H1 (cell line): Measurements from ENCODE around the gene AMBP. TPM values are rescaled to one million over a fixed set of nuclear protein-coding genes. Genes with fewer than 3 reads are reported as not detected.

Experiments
- CTCF ChIA-PET: fragments of 300-600 bp; sonication (Branson Sonifier 250); formaldehyde crosslinking; loops from one replicate; lab custom pipeline; 2021; ENCODE audit not compliant: partially characterized antibody; lab: Charles Lee
- POLR2A ChIA-PET: fragments of 300-600 bp; sonication (Branson Sonifier 250); formaldehyde crosslinking; loops from one replicate; lab custom pipeline; 2021; ENCODE audit warnings: inconsistent platforms; ENCODE audit not compliant: partially characterized antibody; lab: Charles Lee
- DNase-seq, 2 experiments: peaks; one replicate each; pipeline versions ENCODE4 v3.0.0 to v3.0.0-alpha.2; 2010 to 2022; ENCODE audit warnings: low spot score in 2 of 2, low read depth in 1 of 2, mixed read lengths in 1 of 2
- FAIRE-seq: peaks from 2 replicates; lab custom pipeline; 2011; peaks lifted over from hg19 to GRCh38; lab: Jason Lieb, UNC
- H2AFZ ChIP-seq: 2 replicates; pipeline ENCODE4 v1.8.1; 2012; ENCODE audit warnings: low read length, inconsistent platforms
- H2AK5ac ChIP-seq: 2 replicates; pipeline ENCODE4 v1.6.1; 2013; ENCODE audit warnings: low read depth, low read length
- H2BK120ac ChIP-seq: replicated peaks from 2 replicates; pipeline ENCODE3; 2013; ENCODE audit warnings: low read depth, low read length, inconsistent platforms
- H2BK12ac ChIP-seq: 2 replicates; pipeline ENCODE4 v1.6.1; 2013; ENCODE audit warnings: low read depth, low read length
- H2BK15ac ChIP-seq: 2 replicates; pipeline ENCODE4 v1.6.1; 2013; ENCODE audit warnings: low read length
- H2BK20ac ChIP-seq: 2 replicates; pipeline ENCODE4 v1.6.1; 2013; ENCODE audit warnings: low read length
- H2BK5ac ChIP-seq: 2 replicates; pipeline ENCODE4 v1.6.1; 2013; ENCODE audit warnings: low read depth, low read length
- H3K14ac ChIP-seq: 2 replicates; pipeline ENCODE4 v1.6.1; 2013; ENCODE audit warnings: inconsistent platforms; ENCODE audit not compliant: insufficient read length
- H3K18ac ChIP-seq: 2 replicates; pipeline ENCODE4 v1.6.1; 2013; ENCODE audit warnings: low read length; ENCODE audit errors: extremely low read depth
- H3K23ac ChIP-seq: 2 replicates; pipeline ENCODE4 v1.6.1; 2013; ENCODE audit warnings: inconsistent platforms; ENCODE audit not compliant: insufficient read length
- H3K23me2 ChIP-seq: 2 replicates; pipeline ENCODE4 v1.6.1; 2013; ENCODE audit warnings: low read depth, low read length
- H3K27ac ChIP-seq: 2 replicates; pipeline ENCODE4 v1.6.1; 2011; ENCODE audit warnings: low read depth, low read length, inconsistent platforms
- H3K27me3 ChIP-seq, 4 experiments: replicated peaks in 1 of 4; 1 replicate in 1 of 4; 2 replicates in 3 of 4; pipeline versions ENCODE4 v1.6.1 to v1.8.1; 2011 to 2013; ENCODE audit warnings: low read length in 3 of 4, mild to moderate bottlenecking in 3 of 4, inconsistent platforms in 2 of 4, mixed read lengths in 2 of 4, moderate library complexity in 1 of 4; ENCODE audit not compliant: control insufficient read depth in 3 of 4, insufficient read depth in 3 of 4; ENCODE audit errors: extremely low read depth in 1 of 4
- H3K36me3 ChIP-seq, 4 experiments: 2 replicates each; pipeline versions ENCODE4 v1.6.1 to v1.8.1; 2011 to 2013; ENCODE audit warnings: mild to moderate bottlenecking in 4 of 4, low read length in 3 of 4, moderate library complexity in 2 of 4, control low read depth in 1 of 4, inconsistent platforms in 1 of 4; ENCODE audit not compliant: insufficient read depth in 4 of 4, control insufficient read depth in 2 of 4
- H3K4ac ChIP-seq: replicated peaks from 2 replicates; pipeline ENCODE3; 2013; ENCODE audit warnings: low read length, low read depth, mixed read lengths, inconsistent platforms; ENCODE audit not compliant: insufficient read length
- H3K4me1 ChIP-seq, 4 experiments: replicated peaks in 1 of 4; 1 replicate in 1 of 4; 2 replicates in 3 of 4; pipeline versions ENCODE4 v1.6.1 to v1.8.1; 2011 to 2013; ENCODE audit warnings: low read length in 3 of 4, inconsistent platforms in 2 of 4, mixed read lengths in 1 of 4; ENCODE audit not compliant: insufficient read depth in 4 of 4, control insufficient read depth in 3 of 4
- H3K4me2 ChIP-seq, 2 experiments: 2 replicates each; pipeline versions ENCODE4 v1.6.1 to v1.8.1; 2011 to 2013; ENCODE audit warnings: low read depth in 2 of 2, low read length in 2 of 2, control low read depth in 1 of 2, inconsistent platforms in 1 of 2, mild to moderate bottlenecking in 1 of 2; ENCODE audit not compliant: insufficient read depth in 1 of 2
- H3K4me3 ChIP-seq, 4 experiments: fragments of 200-600, 300-600 bp in 1 of 4; sonication (generic), shearing (Covaris generic), sonication (Bioruptor Twin) in 1 of 4; 2 replicates each; pipeline versions ENCODE4 v1.5.1 to v1.8.1; 2011 to 2016; ENCODE audit warnings: low read length in 4 of 4, low read depth in 3 of 4, control low read depth in 2 of 4, inconsistent platforms in 2 of 4, mild to moderate bottlenecking in 2 of 4, mixed read lengths in 1 of 4, moderate library complexity in 1 of 4; ENCODE audit not compliant: insufficient read depth in 2 of 4; ENCODE audit errors: extremely low read depth in 1 of 4
- H3K56ac ChIP-seq: replicated peaks from 2 replicates; pipeline ENCODE3; 2013; ENCODE audit warnings: low read depth, mild to moderate bottlenecking, mixed read lengths, low read length, inconsistent platforms; ENCODE audit not compliant: insufficient read length
- H3K79me1 ChIP-seq: 2 replicates; pipeline ENCODE4 v1.6.1; 2013; ENCODE audit warnings: low read depth, low read length, control low read depth
- H3K79me2 ChIP-seq, 2 experiments: 2 replicates each; pipeline versions ENCODE4 v1.6.1 to v1.8.1; 2012 to 2013; ENCODE audit warnings: low read length in 2 of 2, mild to moderate bottlenecking in 2 of 2, inconsistent platforms in 1 of 2; ENCODE audit not compliant: insufficient read depth in 2 of 2, control insufficient read depth in 1 of 2
- H3K9ac ChIP-seq, 4 experiments: replicated peaks in 1 of 4; 1 replicate in 1 of 4; 2 replicates in 3 of 4; pipeline versions ENCODE4 v1.6.1 to v1.8.1; 2011 to 2013; ENCODE audit warnings: low read depth in 3 of 4, low read length in 3 of 4, control low read depth in 2 of 4, mild to moderate bottlenecking in 2 of 4, moderate library complexity in 2 of 4, inconsistent platforms in 1 of 4; ENCODE audit errors: extremely low read depth in 1 of 4
- H3K9me3 ChIP-seq, 2 experiments: 2 replicates each; pipeline versions ENCODE4 v1.6.1 to v1.8.1; 2012 to 2013; ENCODE audit warnings: mild to moderate bottlenecking in 2 of 2, moderate library complexity in 2 of 2, control low read depth in 1 of 2, inconsistent platforms in 1 of 2, low read depth in 1 of 2, low read length in 1 of 2, mixed read lengths in 1 of 2; ENCODE audit not compliant: insufficient read depth in 2 of 2
- H4K20me1 ChIP-seq, 2 experiments: replicated peaks in 1 of 2; 2 replicates each; pipeline versions ENCODE3 to v1.8.1; 2011 to 2013; ENCODE audit warnings: inconsistent platforms in 2 of 2, low read length in 2 of 2, mild to moderate bottlenecking in 1 of 2; ENCODE audit not compliant: insufficient read depth in 2 of 2, control insufficient read depth in 1 of 2
- H4K5ac ChIP-seq: 2 replicates; pipeline ENCODE4 v1.6.1; 2013; ENCODE audit warnings: low read length, low read depth, mixed read lengths, inconsistent platforms; ENCODE audit not compliant: insufficient read length
- H4K8ac ChIP-seq: 2 replicates; pipeline ENCODE4 v1.8.0; 2013; ENCODE audit warnings: mild to moderate bottlenecking, moderate library complexity, low read length, inconsistent platforms; ENCODE audit not compliant: insufficient read depth; ENCODE audit errors: extremely low read depth
- H4K91ac ChIP-seq: replicated peaks from 2 replicates; pipeline ENCODE3; 2013; ENCODE audit warnings: low read length, mixed read lengths, inconsistent platforms; ENCODE audit not compliant: insufficient read length
- ASH2L ChIP-seq: fragments of 200-600, 300-600 bp; sonication (generic); IDR thresholded peaks from one replicate; pipeline ENCODE4 v1.7.1; 2017; ENCODE audit warnings: low read length
- CBX5 ChIP-seq: fragments of 300-800, 300-1000 bp; sonication (generic); IDR thresholded peaks from 2 replicates; pipeline ENCODE4 v1.7.1; 2016; ENCODE audit warnings: antibody characterized with exemption, low read length, low read depth
- GABPA ChIP-seq: IDR thresholded peaks from 2 replicates; pipeline ENCODE4 v1.6.1; 2011; ENCODE audit warnings: mild to moderate bottlenecking, low read length, moderate library complexity, borderline replicate concordance; ENCODE audit not compliant: insufficient read depth
- GTF2F1 ChIP-seq: IDR thresholded peaks from 2 replicates; pipeline ENCODE4 v1.6.1; 2012; ENCODE audit warnings: low read depth, low read length, improper control_type of control experiment, borderline replicate concordance
- KDM1A ChIP-seq: fragments of 200-600, 300-600 bp; sonication (generic); IDR thresholded peaks from 2 replicates; pipeline ENCODE4 v1.7.1; 2016; ENCODE audit warnings: mild to moderate bottlenecking, low read length, borderline replicate concordance
- POLR2AphosphoS5 ChIP-seq: IDR thresholded peaks from 2 replicates; pipeline ENCODE4 v1.6.1; 2011; ENCODE audit warnings: low read depth, low read length
- POU5F1 ChIP-seq: IDR thresholded peaks from 2 replicates; pipeline ENCODE4 v1.6.1; 2011; ENCODE audit warnings: low read depth, mild to moderate bottlenecking, low read length, moderate library complexity
- RXRA ChIP-seq: IDR thresholded peaks from 2 replicates; pipeline ENCODE4 v1.6.1; 2011; ENCODE audit warnings: low read depth, mild to moderate bottlenecking, low read length, moderate library complexity; ENCODE audit not compliant: insufficient read depth
- SIX5 ChIP-seq: IDR thresholded peaks from 2 replicates; pipeline ENCODE4 v1.6.1; 2011; ENCODE audit warnings: mild to moderate bottlenecking, low read depth, low read length
- TAF7 ChIP-seq: optimal IDR thresholded peaks from 2 replicates; pipeline ENCODE3; 2011; ENCODE audit warnings: low read depth, mild to moderate bottlenecking, inconsistent platforms, low read length, moderate library complexity, borderline replicate concordance
- USF2 ChIP-seq: IDR thresholded peaks from 2 replicates; pipeline ENCODE4 v1.6.1; 2011; ENCODE audit warnings: low read length, improper control_type of control experiment
- WGBS, 2 experiments: shearing (Covaris generic) in 1 of 2; methylation state at CpG; one replicate each; pipeline versions ENCODE4 v1.1.6 to v1.1.7; 2013 to 2015; ENCODE audit warnings: low lambda C conversion rate in 2 of 2, mixed read lengths in 2 of 2, inconsistent platforms in 1 of 2, low coverage in 1 of 2, missing lambda C conversion rate in 1 of 2; ENCODE audit not compliant: insufficient replicate concordance in 2 of 2, insufficient coverage in 1 of 2, insufficient read length in 1 of 2; ENCODE audit errors: extremely low coverage in 1 of 2, missing lambda C conversion rate in 1 of 2; 5-methylcytosine and 5-hydroxymethylcytosine counted together
- polyA plus RNA-seq, 7 experiments: library from polyadenylated mRNA; depleted of rRNA in 3 of 7; stranded (reverse) in 5 of 7; unstranded in 2 of 7; fragments of >200 nt in 5 of 7; fragments of 200-250 nt in 2 of 7; gene quantifications; 1 replicate in 5 of 7; 2 replicates in 1 of 7; 4 replicates in 1 of 7; pipeline versions ENCODE4 v1.2.1 to v1.2.3, GENCODE V29; 2011 to 2013; ENCODE audit warnings: missing spikeins in 2 of 7, mixed read lengths in 2 of 7
- total RNA-seq: library from RNA; stranded (reverse); fragmentation: NEBNext Ultra II Directional; extraction: Animal tissue kit (Norgen Biotek cat#: 25700); gene quantifications from 2 replicates; pipeline ENCODE4 v1.2.1, GENCODE V29; 2021

Gene AMBP
- total and polyA plus RNA-seq, 2 of the 8 experiments (the other 6 are each of a cell fraction or from before 2014, with no cell fraction given), result 3.0 to 4.0 TPM

- Histone ChIP-seq H3K36me3 (peaks cover 0 to 16% (median 2%) of the 10 kb centered on the region in 4 experiments; a peak in 5 of 8 replicates), H2AK5ac (no peak overlapping the region), H3K14ac (no peak overlapping the region), H3K79me2 (no peaks in the 10 kb centered on the region), H2BK15ac (no peak overlapping the region), H3K23ac (no peak overlapping the region), H4K20me1 (peaks cover 0 to 2% of the 10 kb centered on the region in 2 experiments), H2BK120ac (no peak overlapping the region), H2BK20ac (no peak overlapping the region), H3K9ac (no peak overlapping the region), H3K4me1 (peaks cover 0 to 5% (median 2%) of the 10 kb centered on the region in 4 experiments; a peak in 2 of 7 replicates), H3K27me3 (no peaks in the 10 kb centered on the region), H3K18ac (no peak overlapping the region), H3K4me2 (no peak overlapping the region), H3K56ac (no peak overlapping the region), H3K4ac (no peak overlapping the region), H3K79me1 (no peaks in the 10 kb centered on the region), H3K9me3 (no peaks in the 10 kb centered on the region), H3K27ac (no peak overlapping the region), H4K91ac (no peak overlapping the region), H3K4me3 (no peak overlapping the region), H4K5ac (no peak overlapping the region), H4K8ac (no peak overlapping the region), H3K23me2 (no peaks in the 10 kb centered on the region), H2BK5ac (no peak overlapping the region), H2AFZ (no peak overlapping the region), H2BK12ac (no peak overlapping the region)
- DNase-seq, result no peak
- no peak for TF ChIP-seq POLR2AphosphoS5
- no peak for TF ChIP-seq CBX5
- TF ChIP-seq ASH2L, result no peak
- TF ChIP-seq TAF7, result no peak
- no peak for TF ChIP-seq KDM1A
- no peak for TF ChIP-seq POU5F1
- no peak for TF ChIP-seq GTF2F1
- no peak for TF ChIP-seq SIX5
- TF ChIP-seq GABPA, result no peak
- no peak for TF ChIP-seq USF2
- no peak for TF ChIP-seq RXRA
- 85% methylated on average over 2 of the region's 2 CpGs; no CpG with 5 or more reads in 1 of the 2 experiments for WGBS, 2 experiments
- FAIRE-seq, result no peak
- CTCF ChIA-PET, result interaction anchor here (0.9 to 1.3 kb wide), 2 partner anchors 57 to 275 kb away, joined by 3 to 6 read pairs; no protein-coding TSS in a partner anchor
- POLR2A ChIA-PET, result no interaction called here
Observed at GRCh38 chr9:114012126-114012525, 66.0 kb downstream of the AMBP start.
